ENCODE results near the gene SEMA3D. TPM values are rescaled to one million over a fixed set of nuclear protein-coding genes. Genes with fewer than 3 reads are reported as not detected.

The SEMA3D gene
- total RNA-seq, 1 experiment from 2014 or later, result 4.8 TPM

DNA sequence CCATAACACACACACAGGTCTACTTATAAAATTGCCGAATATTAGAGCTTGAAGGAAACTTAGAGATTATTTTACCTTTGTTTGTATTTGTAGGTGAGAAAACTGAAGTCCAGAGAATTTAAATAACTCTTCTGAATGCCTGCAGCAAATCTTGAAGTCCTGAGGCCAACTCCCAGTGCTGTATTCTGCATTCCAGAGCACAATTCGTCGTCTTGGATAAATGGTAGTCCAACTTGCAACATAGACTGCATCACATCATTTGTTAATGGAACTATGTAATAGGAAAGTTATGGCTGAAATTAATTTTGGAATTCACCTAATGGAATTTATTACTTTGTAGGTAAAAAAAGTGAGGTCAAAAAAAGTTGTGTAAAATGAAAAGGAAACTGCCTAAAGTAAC is 37.3 kb upstream of the SEMA3D start:
- no TSS peak for BruUV-seq (replicated peaks)

DNA sequence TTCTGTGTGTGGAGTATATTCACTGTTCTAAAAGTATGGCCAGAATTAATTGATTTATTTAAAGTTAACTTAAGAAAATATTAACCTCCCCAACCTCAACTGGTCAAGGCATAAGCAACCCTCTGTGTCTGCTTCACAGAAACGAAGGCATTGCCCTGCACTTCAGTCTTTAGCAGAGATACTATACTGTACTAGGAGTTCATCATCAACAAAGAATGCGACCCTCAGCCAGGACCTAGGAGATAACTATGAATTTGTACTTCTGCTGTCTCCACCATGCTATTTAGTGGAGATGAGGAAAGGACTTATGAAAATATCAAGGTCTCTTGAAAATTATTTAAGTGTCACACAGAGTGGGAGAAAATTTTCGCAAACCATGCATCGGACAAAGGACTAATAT is 35.7 kb upstream of the SEMA3D start:
- BruUV-seq (replicated peaks), result no TSS peak
- Histone ChIP-seq H3F3A (ENCODE audit: insufficient read depth, low read depth) (no peaks in the 10 kb centered on the region), H2AFZ (no peak overlapping the region), H3K4me1 (replicated peaks; ENCODE audit: insufficient read depth) (no peaks in the 10 kb centered on the region), H3K9me2 (ENCODE audit: insufficient read depth) (no peaks in the 10 kb centered on the region), H3K4me2 (no peak overlapping the region), H3K27me3 (ENCODE audit: insufficient read depth, low read depth) (no peaks in the 10 kb centered on the region), H3K4me3 (no peak overlapping the region), H4K20me1 (ENCODE audit: insufficient read depth) (no peaks in the 10 kb centered on the region), H3K27ac (no peak overlapping the region), H3K79me2 (ENCODE audit: low read depth) (no peaks in the 10 kb centered on the region), H3K36me3 (ENCODE audit: low read depth) (no peaks in the 10 kb centered on the region), H3K9me3 (ENCODE audit: insufficient read depth, low read depth) (no peaks in the 10 kb centered on the region; the same call in 1 of the 2 replicates)
- intact Hi-C loops (cut with micrococcal nuclease; ENCODE audit: unreplicated experiment), result no loop called here
- TF ChIP-seq, protein P1, sequence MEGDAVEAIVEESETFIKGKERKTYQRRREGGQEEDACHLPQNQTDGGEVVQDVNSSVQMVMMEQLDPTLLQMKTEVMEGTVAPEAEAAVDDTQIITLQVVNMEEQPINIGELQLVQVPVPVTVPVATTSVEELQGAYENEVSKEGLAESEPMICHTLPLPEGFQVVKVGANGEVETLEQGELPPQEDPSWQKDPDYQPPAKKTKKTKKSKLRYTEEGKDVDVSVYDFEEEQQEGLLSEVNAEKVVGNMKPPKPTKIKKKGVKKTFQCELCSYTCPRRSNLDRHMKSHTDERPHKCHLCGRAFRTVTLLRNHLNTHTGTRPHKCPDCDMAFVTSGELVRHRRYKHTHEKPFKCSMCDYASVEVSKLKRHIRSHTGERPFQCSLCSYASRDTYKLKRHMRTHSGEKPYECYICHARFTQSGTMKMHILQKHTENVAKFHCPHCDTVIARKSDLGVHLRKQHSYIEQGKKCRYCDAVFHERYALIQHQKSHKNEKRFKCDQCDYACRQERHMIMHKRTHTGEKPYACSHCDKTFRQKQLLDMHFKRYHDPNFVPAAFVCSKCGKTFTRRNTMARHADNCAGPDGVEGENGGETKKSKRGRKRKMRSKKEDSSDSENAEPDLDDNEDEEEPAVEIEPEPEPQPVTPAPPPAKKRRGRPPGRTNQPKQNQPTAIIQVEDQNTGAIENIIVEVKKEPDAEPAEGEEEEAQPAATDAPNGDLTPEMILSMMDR (conservative IDR thresholded peaks at IDR 0.05), result no peak
- TF ChIP-seq EZH2 (IDR thresholded peaks at IDR 0.05; ENCODE audit: low read depth), result no peak
- ChIA-PET CTCF (no interaction called here), POLR2A (ENCODE audit: unreplicated experiment) (no interaction called here)
- no peak for DNase-seq

More for the DNA sequence above, 37.3 kb upstream of the SEMA3D start:
- intact Hi-C loops (cut with micrococcal nuclease; ENCODE audit: unreplicated experiment), result no loop called here
- H3K9me2 ChIP-seq (ENCODE audit: insufficient read depth), result no peaks in the 10 kb centered on the region; the same call in 1 of the 2 replicates
- H3K27ac ChIP-seq, result no peak overlapping the region
- no peak overlapping the region for H3K4me2 ChIP-seq
- H3F3A ChIP-seq (ENCODE audit: insufficient read depth, low read depth), result no peaks in the 10 kb centered on the region
- no peaks in the 10 kb centered on the region for H3K27me3 ChIP-seq (ENCODE audit: insufficient read depth, low read depth)
- no peak overlapping the region for H3K4me3 ChIP-seq
- no peaks in the 10 kb centered on the region for H3K79me2 ChIP-seq (ENCODE audit: low read depth)
- TF ChIP-seq, protein P1 (conservative IDR thresholded peaks at IDR 0.05), result no peak
- TF ChIP-seq EZH2 (IDR thresholded peaks at IDR 0.05; ENCODE audit: low read depth), result no peak
- H4K20me1 ChIP-seq (ENCODE audit: insufficient read depth), result no peaks in the 10 kb centered on the region
- H3K9me3 ChIP-seq (ENCODE audit: insufficient read depth, low read depth), result no peaks in the 10 kb centered on the region; the same call in 1 of the 2 replicates
- H3K36me3 ChIP-seq (ENCODE audit: low read depth), result no peaks in the 10 kb centered on the region
- DNase-seq, result no peak
- POLR2A ChIA-PET (ENCODE audit: unreplicated experiment), result no interaction called here
- CTCF ChIA-PET, result no interaction called here
- H3K4me1 ChIP-seq (replicated peaks; ENCODE audit: insufficient read depth), result no peaks in the 10 kb centered on the region
- no peak overlapping the region for H2AFZ ChIP-seq

DNA sequence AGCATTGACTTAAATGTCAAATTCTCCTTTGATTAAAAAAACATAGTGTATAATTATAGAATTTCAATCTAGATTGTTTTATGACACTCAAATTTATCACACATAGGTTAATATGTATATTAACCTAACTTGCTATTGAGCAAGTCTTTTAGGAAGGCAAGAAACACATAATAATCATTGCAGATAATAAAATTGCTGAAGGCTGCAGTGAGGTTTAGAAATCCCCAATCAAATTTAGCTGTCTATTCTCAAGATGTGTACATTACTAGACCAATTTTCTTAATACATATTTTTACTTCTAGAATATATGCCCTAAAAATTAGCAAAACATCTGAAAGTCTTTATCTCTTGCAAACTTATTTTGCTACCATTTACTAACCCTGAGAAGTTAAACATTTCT is 34.9 kb upstream of the SEMA3D start:
- Histone ChIP-seq H3K4me3 (no peak overlapping the region), H2AFZ (no peak overlapping the region), H3K4me1 (replicated peaks; ENCODE audit: insufficient read depth) (no peaks in the 10 kb centered on the region), H3K9me3 (ENCODE audit: insufficient read depth, low read depth) (no peaks in the 10 kb centered on the region; the same call in 1 of the 2 replicates), H3K27me3 (ENCODE audit: insufficient read depth, low read depth) (no peaks in the 10 kb centered on the region), H3F3A (ENCODE audit: insufficient read depth, low read depth) (no peaks in the 10 kb centered on the region), H3K27ac (no peak overlapping the region), H3K79me2 (ENCODE audit: low read depth) (no peaks in the 10 kb centered on the region), H3K36me3 (ENCODE audit: low read depth) (no peaks in the 10 kb centered on the region), H4K20me1 (ENCODE audit: insufficient read depth) (no peaks in the 10 kb centered on the region), H3K4me2 (no peak overlapping the region), H3K9me2 (ENCODE audit: insufficient read depth) (no peaks in the 10 kb centered on the region)
- intact Hi-C loops (cut with micrococcal nuclease; ENCODE audit: unreplicated experiment), result no loop called here
- ChIA-PET POLR2A (ENCODE audit: unreplicated experiment) (no interaction called here), CTCF (no interaction called here)
- TF ChIP-seq EZH2 (IDR thresholded peaks at IDR 0.05; ENCODE audit: low read depth), result no peak
- TF ChIP-seq, protein P1 (conservative IDR thresholded peaks at IDR 0.05), result no peak
- no TSS peak for BruUV-seq (replicated peaks)
- no peak for DNase-seq
